Fibroblast of lung (primary cell): ENCODE data around the gene AMMECR1. TPM values are rescaled to one million over a fixed set of nuclear protein-coding genes. Genes with fewer than 3 reads are reported as not detected.

Experiments
- DNase-seq, 2 donors: peaks; one replicate each; pipeline versions ENCODE4 v3.0.0 to v3.0.0-alpha.2; 2010; ENCODE audit warnings: low read depth in 2 of 2
- H2AFZ ChIP-seq: 2 replicates; pipeline ENCODE4 v1.5.1; 2012; ENCODE audit warnings: low read length, control low read depth, inconsistent platforms
- H3K27ac ChIP-seq: 2 replicates; pipeline ENCODE4 v1.5.1; 2011; ENCODE audit warnings: low read length, control low read depth; ENCODE audit not compliant: insufficient read depth
- H3K27me3 ChIP-seq: 2 replicates; pipeline ENCODE4 v1.5.1; 2011; ENCODE audit warnings: mild to moderate bottlenecking, low read length; ENCODE audit not compliant: control insufficient read depth, insufficient read depth
- H3K36me3 ChIP-seq: 2 replicates; pipeline ENCODE4 v1.5.1; 2011; ENCODE audit warnings: low read length; ENCODE audit not compliant: control insufficient read depth, insufficient read depth
- H3K4me1 ChIP-seq: 2 replicates; pipeline ENCODE4 v1.5.1; 2011; ENCODE audit warnings: low read length; ENCODE audit not compliant: control insufficient read depth, insufficient read depth; ENCODE audit errors: extremely low read depth
- H3K4me2 ChIP-seq: 2 replicates; pipeline ENCODE4 v1.5.1; 2011; ENCODE audit warnings: low read length, control low read depth; ENCODE audit not compliant: insufficient read depth; ENCODE audit errors: extremely low read depth
- H3K4me3 ChIP-seq, 4 experiments: fragments of 200-600 bp in 1 of 4; sonication (generic) in 1 of 4; replicated peaks in 1 of 4; 2 replicates each; pipeline ENCODE4 v1.5.1; 2011 to 2016; ENCODE audit warnings: low read length in 4 of 4, low read depth in 3 of 4, mild to moderate bottlenecking in 3 of 4, control low read depth in 2 of 4, inconsistent platforms in 1 of 4, mixed read lengths in 1 of 4; ENCODE audit not compliant: insufficient read depth in 1 of 4; ENCODE audit errors: control extremely low read depth in 1 of 4
- H3K79me2 ChIP-seq: 2 replicates; pipeline ENCODE4 v1.5.1; 2012; ENCODE audit warnings: mild to moderate bottlenecking, low read length, inconsistent platforms; ENCODE audit not compliant: control insufficient read depth, insufficient read depth
- H3K9ac ChIP-seq: 2 replicates; pipeline ENCODE4 v1.5.1; 2011; ENCODE audit warnings: mild to moderate bottlenecking, low read length, control low read depth; ENCODE audit not compliant: insufficient read depth
- H3K9me3 ChIP-seq: 2 replicates; pipeline ENCODE4 v1.5.1; 2012; ENCODE audit warnings: low read depth, low read length; ENCODE audit not compliant: control insufficient read depth, insufficient read depth
- H4K20me1 ChIP-seq: 2 replicates; pipeline ENCODE4 v1.5.1; 2011; ENCODE audit warnings: low read length; ENCODE audit not compliant: control insufficient read depth, insufficient read depth; ENCODE audit errors: extremely low read depth
- CTCF ChIP-seq, 2 donors: IDR thresholded peaks in 1 of 2; conservative IDR thresholded peaks in 1 of 2; 1 replicate in 1 of 2; 2 replicates in 1 of 2; pipeline ENCODE4 v1.5.1; 2011 to 2012; ENCODE audit warnings: low read length in 2 of 2, control low read depth in 1 of 2, inconsistent platforms in 1 of 2, low read depth in 1 of 2, mild to moderate bottlenecking in 1 of 2
- EZH2 ChIP-seq: IDR thresholded peaks from 2 replicates; pipeline ENCODE4 v1.5.1; 2012; ENCODE audit warnings: low read length, control low read depth, mild to moderate bottlenecking; ENCODE audit errors: missing control alignments
- polyA plus RNA-seq, 2 donors: library from polyadenylated mRNA; depleted of rRNA in 1 of 2; stranded (reverse) in 1 of 2; unstranded in 1 of 2; fragments of >200 nt; gene quantifications; 2 replicates each; pipeline ENCODE4 v1.2.1, GENCODE V29; 2011 to 2012; ENCODE audit warnings: missing spikeins in 1 of 2
- total RNA-seq: library from RNA; depleted of rRNA; stranded (reverse); fragments of >200 nt; gene quantifications from 2 replicates; pipeline ENCODE4 v1.2.1, GENCODE V29; 2014

AMMECR1 gene
- total and polyA plus RNA-seq, 2 donors (not counting 1 experiment from before 2014, with no cell fraction given), result 7.6 to 9.2 TPM

- no peaks in the 10 kb centered on the region for H3K27me3 ChIP-seq
- no peak overlapping the region for H3K9ac ChIP-seq
- no peak overlapping the region for H3K27ac ChIP-seq
- no peak overlapping the region for H3K4me2 ChIP-seq
- no peaks in the 10 kb centered on the region for H3K36me3 ChIP-seq
- no peaks in the 10 kb centered on the region for H4K20me1 ChIP-seq
- H2AFZ ChIP-seq, result no peak overlapping the region
- no peaks in the 10 kb centered on the region for H3K79me2 ChIP-seq
- no peak overlapping the region for H3K4me3 ChIP-seq
- no peaks in the 10 kb centered on the region for H3K9me3 ChIP-seq
- no peak for DNase-seq
- TF ChIP-seq CTCF (conservative IDR thresholded peaks at IDR 0.05 in 1 of 2, IDR thresholded peaks at IDR 0.05 in 1 of 2; ENCODE audit: low read depth in 1 of 2, low read length in 2 of 2) (no peak), EZH2 (no peak)
- H3K4me1 ChIP-seq, result peaks cover 2% of the 10 kb centered on the region
These were observed 158.7 kb downstream of the AMMECR1 start for GRCh38 chrX:110159235-110159634.

GRCh38 chrX:110157444-110157843 is 160.4 kb downstream of the AMMECR1 start:
- H3K4me1 ChIP-seq, result peaks cover 2% of the 10 kb centered on the region
- DNase-seq, result no peak
- no peaks in the 10 kb centered on the region for H3K36me3 ChIP-seq
- no peaks in the 10 kb centered on the region for H4K20me1 ChIP-seq
- no peak overlapping the region for H2AFZ ChIP-seq
- no peaks in the 10 kb centered on the region for H3K79me2 ChIP-seq
- H3K4me3 ChIP-seq, result no peak overlapping the region
- no peak overlapping the region for H3K27ac ChIP-seq
- H3K9ac ChIP-seq, result no peak overlapping the region
- no peaks in the 10 kb centered on the region for H3K9me3 ChIP-seq
- no peak for TF ChIP-seq EZH2
- TF ChIP-seq CTCF (conservative IDR thresholded peaks at IDR 0.05 in 1 of 2, IDR thresholded peaks at IDR 0.05 in 1 of 2; ENCODE audit: low read depth in 1 of 2, low read length in 2 of 2), result no peak
- no peak overlapping the region for H3K4me2 ChIP-seq
- no peaks in the 10 kb centered on the region for H3K27me3 ChIP-seq

GRCh38 chrX:110156167-110156754 is 161.6 kb downstream of the AMMECR1 start:
- DNase-seq, result peak in 1 of 2 donors; percentile 25
- Histone ChIP-seq H3K4me3 (no peak overlapping the region), H3K36me3 (no peaks in the 10 kb centered on the region), H3K79me2 (no peaks in the 10 kb centered on the region), H3K9me3 (no peaks in the 10 kb centered on the region), H2AFZ (no peak overlapping the region), H3K27me3 (no peaks in the 10 kb centered on the region), H4K20me1 (no peaks in the 10 kb centered on the region), H3K4me1 (peaks cover 2% of the 10 kb centered on the region), H3K9ac (no peak overlapping the region), H3K4me2 (no peak overlapping the region), H3K27ac (no peak overlapping the region)
- peak; percentile 24 to 29 for TF ChIP-seq CTCF (conservative IDR thresholded peaks at IDR 0.05 in 1 of 2, IDR thresholded peaks at IDR 0.05 in 1 of 2; ENCODE audit: low read depth in 1 of 2, low read length in 2 of 2)
- TF ChIP-seq EZH2, result no peak
